Measurements from ENCODE around the gene MAP6.
A peak's percentile ranks its signal among the peaks of the same experiment; 100 is the strongest.

The MAP6 gene

GRCh38 chr11:75554258-75555022 is 114.4 kb downstream of the MAP6 start:
- peak; percentile 99 for DNase-seq (ENCODE audit: low read depth, low spot score)

- no peak for DNase-seq (ENCODE audit: low read depth, low spot score)
Observed at GRCh38 chr11:75553889-75554257, 115.0 kb downstream of the MAP6 start.

- no peak for DNase-seq (ENCODE audit: low read depth, low spot score)
Observed at GRCh38 chr11:75553182-75553581, 115.7 kb downstream of the MAP6 start.

GRCh38 chr11:75549370-75549958 is 119.4 kb downstream of the MAP6 start:
- no peak for DNase-seq (ENCODE audit: low read depth, low spot score)

- no peak for DNase-seq (ENCODE audit: low read depth, low spot score)
Observed at GRCh38 chr11:75548595-75549272, 120.1 kb downstream of the MAP6 start.

- DNase-seq (ENCODE audit: low read depth, low spot score), result no peak
Observed at GRCh38 chr11:75547617-75548058, 121.2 kb downstream of the MAP6 start.

GRCh38 chr11:75547177-75547576 is 121.7 kb downstream of the MAP6 start:
- no peak for DNase-seq (ENCODE audit: low read depth, low spot score)

GRCh38 chr11:75543806-75544205 is 125.0 kb downstream of the MAP6 start:
- DNase-seq (ENCODE audit: low read depth, low spot score), result no peak

- DNase-seq (ENCODE audit: low read depth, low spot score), result no peak
Observed at GRCh38 chr11:75542088-75542438, 126.8 kb downstream of the MAP6 start.

GRCh38 chr11:75541193-75542087 is 127.4 kb downstream of the MAP6 start:
- no peak for DNase-seq (ENCODE audit: low read depth, low spot score)

GRCh38 chr11:75539459-75540334 is 129.1 kb downstream of the MAP6 start:
- DNase-seq (ENCODE audit: low read depth, low spot score), result no peak

GRCh38 chr11:75538150-75538942 is 130.5 kb downstream of the MAP6 start:
- DNase-seq (ENCODE audit: low read depth, low spot score), result no peak

GRCh38 chr11:75537740-75538139 is 131.1 kb downstream of the MAP6 start:
- no peak for DNase-seq (ENCODE audit: low read depth, low spot score)

Data from brain pericyte (primary cell).